ENCODE measurements around the gene PITPNM2. TPM values are rescaled to one million over a fixed set of nuclear protein-coding genes. Genes with fewer than 3 reads are reported as not detected.
A peak's percentile ranks its signal among the peaks of the same experiment; 100 is the strongest.

The PITPNM2 gene
- polyA plus RNA-seq, 1 of the 3 experiments (the other 2 are of a cell fraction) = 3.7 TPM

DNA sequence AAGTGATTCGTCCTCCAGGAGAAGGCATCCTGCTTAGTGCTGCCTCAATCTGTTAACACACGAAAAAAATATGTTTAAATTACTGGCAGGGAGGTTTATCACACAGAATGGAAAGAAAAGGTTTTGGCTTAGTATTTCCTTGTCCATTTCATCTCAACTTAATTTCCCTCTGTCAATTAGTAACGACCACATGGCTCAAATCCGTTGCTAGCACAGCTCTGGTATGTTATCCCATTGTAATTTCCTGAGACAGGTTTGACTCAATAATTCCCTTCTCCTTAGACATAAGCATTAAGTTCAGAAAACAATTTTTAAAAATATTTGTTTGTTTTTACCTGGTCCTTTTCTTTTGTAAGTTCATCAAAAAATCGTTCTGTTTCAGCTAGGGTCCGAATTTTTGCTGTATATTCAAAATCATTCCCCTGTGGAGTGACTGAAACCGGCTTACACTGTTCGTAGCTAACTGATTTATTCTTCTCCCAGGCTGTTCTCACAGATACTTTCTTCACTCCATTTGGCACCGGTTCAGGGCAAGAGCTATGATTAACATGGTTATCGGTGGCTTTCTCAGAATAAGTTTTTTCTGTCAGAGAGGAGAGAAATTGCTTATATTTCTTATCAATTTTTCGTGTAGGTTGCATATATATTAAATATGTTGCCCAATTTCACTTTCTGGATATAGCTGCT lies 10.1 kb upstream of the PITPNM2 start:
- Histone ChIP-seq H3F3A (replicated peaks; ENCODE audit: insufficient read depth) (peaks cover 13% of the 10 kb centered on the region), H4K20me1 (ENCODE audit: insufficient read depth) (no peaks in the 10 kb centered on the region), H2AFZ (ENCODE audit: low read depth) (no peak overlapping the region), H3K9ac (no peak overlapping the region), H3K4me3 (ENCODE audit: low read depth in 2 of 2, low read length in 1 of 2) (no peak overlapping the region), H3K4me2 (no peak overlapping the region), H3K4me1 (ENCODE audit: control insufficient read depth in 1 of 2, insufficient read depth in 2 of 2, low read depth in 1 of 2, low read length in 1 of 2) (no peaks in the 10 kb centered on the region), H3K27ac (ENCODE audit: low read depth in 2 of 2, low read length in 1 of 2) (peak overlapping the region; percentile 3 to 35; a peak in 1 of 4 replicates), H3K79me2 (ENCODE audit: insufficient read depth) (no peaks in the 10 kb centered on the region), H3K27me3 (ENCODE audit: insufficient read depth) (no peaks in the 10 kb centered on the region), H3K36me3 (replicated peaks in 1 of 2; ENCODE audit: control insufficient read depth in 1 of 2, insufficient read depth in 2 of 2, low read length in 1 of 2) (peaks cover 48 to 59% of the 10 kb centered on the region in 2 experiments), H3K9me3 (no peaks in the 10 kb centered on the region), H3K9me2 (no peaks in the 10 kb centered on the region)
- ChIA-PET CTCF (interaction anchor here (1.1 to 3.0 kb wide), 4 partner anchors 10 to 118 kb away, joined by 3 to 15 read pairs (median 4); partner anchors contain the start of gene PITPNM2), POLR2A (interaction anchor here (0.6 to 0.7 kb wide), 3 partner anchors 8 to 736 kb away, joined by 3 to 5 read pairs (median 3); no protein-coding TSS in a partner anchor)
- TF ChIP-seq NFIC (IDR thresholded peaks at IDR 0.05; ENCODE audit: borderline replicate concordance) = 0 out of 2 replicates have a peak, but pooled peaks have one; percentile 6
- TF ChIP-seq EP300 (IDR thresholded peaks at IDR 0.05; ENCODE audit: borderline replicate concordance in 1 of 2, low read depth in 1 of 2, low read length in 1 of 2) = no peak
- WGBS (ENCODE audit: low lambda C conversion rate) = 67% methylated on average over 11 of the region's 11 CpGs
- no peak for DNase-seq

DNA sequence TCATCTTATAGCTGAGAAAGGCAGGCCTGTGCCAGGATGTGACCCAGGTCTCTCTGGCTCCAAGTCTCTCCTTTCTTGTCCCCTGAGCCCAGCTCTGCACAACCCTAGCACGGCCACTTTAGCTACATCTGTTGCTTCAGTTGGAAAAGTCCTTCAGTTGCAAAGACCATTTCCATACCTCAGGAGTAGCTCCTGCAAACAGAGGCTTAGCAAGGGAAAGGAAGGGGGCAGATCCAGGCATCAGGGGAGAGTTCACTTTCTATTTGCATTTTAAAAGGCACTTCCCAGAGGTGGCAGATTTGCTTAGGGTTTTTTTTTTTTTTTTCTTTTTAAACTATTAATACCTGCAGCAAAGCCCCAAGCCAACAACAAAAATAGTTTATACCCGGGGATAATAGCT lies 3.0 kb upstream of the PITPNM2 start:
- Histone ChIP-seq H4K20me1 (ENCODE audit: insufficient read depth) (no peaks in the 10 kb centered on the region), H3K4me1 (ENCODE audit: control insufficient read depth in 1 of 2, insufficient read depth in 2 of 2, low read depth in 1 of 2, low read length in 1 of 2) (peaks cover 0 to 19% of the 10 kb centered on the region in 2 experiments; a peak in 1 of 4 replicates), H3F3A (replicated peaks; ENCODE audit: insufficient read depth) (peaks cover 18% of the 10 kb centered on the region), H3K79me2 (ENCODE audit: insufficient read depth) (peaks cover 12% of the 10 kb centered on the region; the same call in 1 of the 2 replicates), H3K27me3 (ENCODE audit: insufficient read depth) (no peaks in the 10 kb centered on the region), H3K9me2 (no peaks in the 10 kb centered on the region), H3K9ac (no peak overlapping the region), H2AFZ (ENCODE audit: low read depth) (no peak overlapping the region), H3K27ac (ENCODE audit: low read depth in 2 of 2, low read length in 1 of 2) (no peak overlapping the region), H3K9me3 (no peaks in the 10 kb centered on the region), H3K4me2 (no peak overlapping the region), H3K4me3 (ENCODE audit: low read depth in 2 of 2, low read length in 1 of 2) (no peak overlapping the region), H3K36me3 (replicated peaks in 1 of 2; ENCODE audit: control insufficient read depth in 1 of 2, insufficient read depth in 2 of 2, low read length in 1 of 2) (peaks cover 25 to 31% of the 10 kb centered on the region in 2 experiments)
- DNase-seq = no peak
- WGBS (ENCODE audit: low lambda C conversion rate) = 72% methylated on average over 2 of the region's 2 CpGs
- ChIA-PET POLR2A (no interaction called here), CTCF (interaction anchor here (1.0 to 3.0 kb wide), 3 partner anchors 19 to 111 kb away, joined by 3 to 14 read pairs (median 6); no protein-coding TSS in a partner anchor)
- TF ChIP-seq ELF1 (IDR thresholded peaks at IDR 0.05) = no peak
- TF ChIP-seq IRF3 (IDR thresholded peaks at IDR 0.05; ENCODE audit: low read depth, low read length) = no peak
- no peak for TF ChIP-seq GATA2 (CRISPR knock-in tag; IDR thresholded peaks at IDR 0.05)
- no peak for TF ChIP-seq FOXJ3 (CRISPR knock-in tag; IDR thresholded peaks at IDR 0.05)
- TF ChIP-seq YY1 (IDR thresholded peaks at IDR 0.05; ENCODE audit: low read depth) = no peak
- TF ChIP-seq, protein P1, sequence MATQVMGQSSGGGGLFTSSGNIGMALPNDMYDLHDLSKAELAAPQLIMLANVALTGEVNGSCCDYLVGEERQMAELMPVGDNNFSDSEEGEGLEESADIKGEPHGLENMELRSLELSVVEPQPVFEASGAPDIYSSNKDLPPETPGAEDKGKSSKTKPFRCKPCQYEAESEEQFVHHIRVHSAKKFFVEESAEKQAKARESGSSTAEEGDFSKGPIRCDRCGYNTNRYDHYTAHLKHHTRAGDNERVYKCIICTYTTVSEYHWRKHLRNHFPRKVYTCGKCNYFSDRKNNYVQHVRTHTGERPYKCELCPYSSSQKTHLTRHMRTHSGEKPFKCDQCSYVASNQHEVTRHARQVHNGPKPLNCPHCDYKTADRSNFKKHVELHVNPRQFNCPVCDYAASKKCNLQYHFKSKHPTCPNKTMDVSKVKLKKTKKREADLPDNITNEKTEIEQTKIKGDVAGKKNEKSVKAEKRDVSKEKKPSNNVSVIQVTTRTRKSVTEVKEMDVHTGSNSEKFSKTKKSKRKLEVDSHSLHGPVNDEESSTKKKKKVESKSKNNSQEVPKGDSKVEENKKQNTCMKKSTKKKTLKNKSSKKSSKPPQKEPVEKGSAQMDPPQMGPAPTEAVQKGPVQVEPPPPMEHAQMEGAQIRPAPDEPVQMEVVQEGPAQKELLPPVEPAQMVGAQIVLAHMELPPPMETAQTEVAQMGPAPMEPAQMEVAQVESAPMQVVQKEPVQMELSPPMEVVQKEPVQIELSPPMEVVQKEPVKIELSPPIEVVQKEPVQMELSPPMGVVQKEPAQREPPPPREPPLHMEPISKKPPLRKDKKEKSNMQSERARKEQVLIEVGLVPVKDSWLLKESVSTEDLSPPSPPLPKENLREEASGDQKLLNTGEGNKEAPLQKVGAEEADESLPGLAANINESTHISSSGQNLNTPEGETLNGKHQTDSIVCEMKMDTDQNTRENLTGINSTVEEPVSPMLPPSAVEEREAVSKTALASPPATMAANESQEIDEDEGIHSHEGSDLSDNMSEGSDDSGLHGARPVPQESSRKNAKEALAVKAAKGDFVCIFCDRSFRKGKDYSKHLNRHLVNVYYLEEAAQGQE (IDR thresholded peaks at IDR 0.05; ENCODE audit: low read depth, low read length) = no peak
- no peak for TF ChIP-seq MEF2A (IDR thresholded peaks at IDR 0.05; ENCODE audit: borderline replicate concordance, low read depth)
- TF ChIP-seq RAD21 (IDR thresholded peaks at IDR 0.05; ENCODE audit: low read length) = no peak
- no peak for TF ChIP-seq TCF12 (IDR thresholded peaks at IDR 0.05)
- TF ChIP-seq RCOR1 (IDR thresholded peaks at IDR 0.05; ENCODE audit: low read length) = no peak
- no peak for TF ChIP-seq MXI1 (IDR thresholded peaks at IDR 0.05; ENCODE audit: low read depth, low read length)
- no peak for TF ChIP-seq EZH2phosphoT487 (IDR thresholded peaks at IDR 0.05; ENCODE audit: borderline replicate concordance, low read depth)
- no peak for TF ChIP-seq CHD2 (IDR thresholded peaks at IDR 0.05; ENCODE audit: low read length, partially characterized antibody)
- no peak for TF ChIP-seq EP300 (IDR thresholded peaks at IDR 0.05; ENCODE audit: borderline replicate concordance in 1 of 2, low read depth in 1 of 2, low read length in 1 of 2)
- TF ChIP-seq FOSL2 (IDR thresholded peaks at IDR 0.05; ENCODE audit: borderline replicate concordance, low read depth) = no peak
- TF ChIP-seq SIN3A (IDR thresholded peaks at IDR 0.05; ENCODE audit: borderline replicate concordance, low read depth, low read length) = no peak
- no peak for TF ChIP-seq NRF1 (IDR thresholded peaks at IDR 0.05; ENCODE audit: low read depth, low read length)

Measured in SK-N-SH (cell line).